DOHH2 (cell line): ENCODE data around the gene RHOT2.
"Not testable (repeated sequence)": the region's sequence is repeated elsewhere in the genome, so short reads cannot be mapped to it uniquely, and the experiment has no call there.

Experiments used
- H3F3A ChIP-seq: fragments of 200-600 bp; sonication (generic), shearing (Covaris generic); 2 replicates; pipeline ENCODE4 v1.6.0; 2016; ENCODE audit warnings: antibody characterized with exemption, mild to moderate bottlenecking; ENCODE audit not compliant: control insufficient read depth, insufficient read depth
- H3K27ac ChIP-seq: fragments of 200-600 bp; sonication (generic); 2 replicates; pipeline ENCODE4 v1.5.1; 2014; ENCODE audit warnings: low read depth, mild to moderate bottlenecking, low read length, moderate library complexity
- H3K27me3 ChIP-seq: fragments of 200-600 bp; sonication (generic); 2 replicates; pipeline ENCODE4 v1.6.1; 2014; ENCODE audit warnings: mild to moderate bottlenecking, low read length, mixed read lengths; ENCODE audit not compliant: control insufficient read depth
- H3K36me3 ChIP-seq: fragments of 200-600 bp; sonication (generic); 2 replicates; pipeline ENCODE4 v1.6.1; 2014; ENCODE audit warnings: mild to moderate bottlenecking, low read length, moderate library complexity, mixed read lengths; ENCODE audit not compliant: control insufficient read depth
- H3K4me1 ChIP-seq: fragments of 200-600 bp; sonication (generic); 2 replicates; pipeline ENCODE4 v1.6.1; 2014; ENCODE audit warnings: mild to moderate bottlenecking, low read length, mixed read lengths; ENCODE audit not compliant: control insufficient read depth
- H3K4me2 ChIP-seq: fragments of 200-600 bp; sonication (generic); 2 replicates; pipeline ENCODE4 v1.6.0; 2014; ENCODE audit warnings: mild to moderate bottlenecking, low read length, moderate library complexity
- H3K4me3 ChIP-seq: fragments of 200-600 bp; sonication (generic); 2 replicates; pipeline ENCODE4 v1.5.1; 2014; ENCODE audit warnings: mild to moderate bottlenecking, low read length, mixed read lengths
- H3K79me2 ChIP-seq: fragments of 200-600 bp; sonication (generic); 2 replicates; pipeline ENCODE4 v1.6.1; 2014; ENCODE audit warnings: mild to moderate bottlenecking, low read length, mixed read lengths; ENCODE audit not compliant: control insufficient read depth
- H3K9me2 ChIP-seq: fragments of 200-600 bp; sonication (generic); replicated peaks from 2 replicates; pipeline ENCODE4 v1.6.1; 2014; ENCODE audit warnings: mild to moderate bottlenecking, low read length, mixed read lengths; ENCODE audit not compliant: control insufficient read depth
- H3K9me3 ChIP-seq: fragments of 200-600 bp; sonication (generic); 2 replicates; pipeline ENCODE4 v1.6.1; 2014; ENCODE audit warnings: antibody characterized with exemption, low read length, mixed read lengths; ENCODE audit not compliant: control insufficient read depth, insufficient read depth
- H4K20me1 ChIP-seq: fragments of 200-600 bp; sonication (generic); 2 replicates; pipeline ENCODE4 v1.6.0; 2014; ENCODE audit warnings: low read depth, mild to moderate bottlenecking, antibody characterized with exemption, low read length, moderate library complexity; ENCODE audit not compliant: control insufficient read depth, insufficient read depth
- CTCF ChIP-seq: fragments of 200-600 bp; sonication (generic); IDR thresholded peaks from one replicate; pipeline ENCODE4 v1.5.1; 2014; ENCODE audit warnings: antibody characterized with exemption, mild to moderate bottlenecking, low read depth, low read length; ENCODE audit not compliant: poor library complexity, severe bottlenecking
- EZH2phosphoT487 ChIP-seq: fragments of 200-600 bp; sonication (generic); IDR thresholded peaks from 2 replicates; pipeline ENCODE4 v1.6.1; 2017; ENCODE audit warnings: borderline replicate concordance, mild to moderate bottlenecking, antibody characterized with exemption, low read length, moderate library complexity, mixed read lengths

RHOT2 gene

GRCh38 chr16:689175-689897, 21.4 kb downstream of the RHOT2 start:
- Histone ChIP-seq H3K27ac (peak overlapping the region; percentile 43; the same call in 1 of the 2 replicates), H3K9me3 (no peaks in the 10 kb centered on the region), H3K4me2 (peak overlapping the region; percentile 76), H3K4me3 (peak overlapping the region; percentile 84), H3K27me3 (peaks cover 8% of the 10 kb centered on the region), H3K9me2 (no peaks in the 10 kb centered on the region), H3K79me2 (peaks cover 22% of the 10 kb centered on the region), H3K36me3 (peaks cover 27% of the 10 kb centered on the region), H3F3A (peaks cover 7% of the 10 kb centered on the region), H4K20me1 (no peaks in the 10 kb centered on the region), H3K4me1 (peaks cover 29% of the 10 kb centered on the region)
- TF ChIP-seq CTCF = no peak
- no peak for TF ChIP-seq EZH2phosphoT487

GRCh38 chr16:691242-691641, 23.3 kb downstream of the RHOT2 start:
- H3K9me3 ChIP-seq, H4K20me1 ChIP-seq, H3K4me2 ChIP-seq, H3K27ac ChIP-seq, H3F3A ChIP-seq, H3K4me3 ChIP-seq, H3K9me2 ChIP-seq: not testable (repeated sequence)
- Histone ChIP-seq H3K4me1 (peaks cover 37% of the 10 kb centered on the region), H3K36me3 (peaks cover 13% of the 10 kb centered on the region), H3K27me3 (peaks cover 19% of the 10 kb centered on the region), H3K79me2 (peaks cover 22% of the 10 kb centered on the region)

GRCh38 chr16:692356-693108, 24.6 kb downstream of the RHOT2 start:
- no peak overlapping the region for H3K4me3 ChIP-seq
- peaks cover 19% of the 10 kb centered on the region for H3K27me3 ChIP-seq
- no peak overlapping the region for H3K4me2 ChIP-seq
- H3K27ac ChIP-seq = no peak overlapping the region
- H3K36me3 ChIP-seq = peaks cover 4% of the 10 kb centered on the region; the same call in 1 of the 2 replicates
- H3K4me1 ChIP-seq = peaks cover 37% of the 10 kb centered on the region
- no peaks in the 10 kb centered on the region for H3K9me2 ChIP-seq
- TF ChIP-seq CTCF (no peak), EZH2phosphoT487 (no peak)
- peaks cover 7% of the 10 kb centered on the region for H3F3A ChIP-seq
- no peaks in the 10 kb centered on the region for H4K20me1 ChIP-seq
- no peaks in the 10 kb centered on the region for H3K9me3 ChIP-seq
- H3K79me2 ChIP-seq = peaks cover 22% of the 10 kb centered on the region

- no peak for TF ChIP-seq EZH2phosphoT487
- no peak for TF ChIP-seq CTCF
- no peaks in the 10 kb centered on the region for H3K9me3 ChIP-seq
- H3K36me3 ChIP-seq = no peaks in the 10 kb centered on the region
- H3K9me2 ChIP-seq = no peaks in the 10 kb centered on the region
- peaks cover 7% of the 10 kb centered on the region for H3F3A ChIP-seq
- H3K4me1 ChIP-seq = peaks cover 37% of the 10 kb centered on the region
- no peaks in the 10 kb centered on the region for H4K20me1 ChIP-seq
- no peak overlapping the region for H3K27ac ChIP-seq
- peaks cover 18% of the 10 kb centered on the region for H3K79me2 ChIP-seq
- H3K27me3 ChIP-seq = peaks cover 19% of the 10 kb centered on the region
- no peak overlapping the region for H3K4me2 ChIP-seq
- H3K4me3 ChIP-seq = no peak overlapping the region
These were observed 25.4 kb downstream of the RHOT2 start for GRCh38 chr16:693364-693763.
